Testis (tissue), 3 donors: Measurements from ENCODE around the gene GCNA. TPM values are rescaled to one million over a fixed set of nuclear protein-coding genes. Genes with fewer than 3 reads are reported as not detected.
"Not testable (repeated sequence)": the region's sequence is repeated elsewhere in the genome, so short reads cannot be mapped to it uniquely, and the experiment has no call there.

Source experiments
- DNase-seq: peaks from one replicate; pipeline ENCODE4 v3.0.0-alpha.2; 2019
- H3K27ac ChIP-seq, 2 donors: fragments of 200-600 bp; sonication (generic); one replicate each; pipeline ENCODE4 v1.5.1; 2019
- H3K27me3 ChIP-seq: fragments of 200-600 bp; sonication (generic); one replicate; pipeline ENCODE4 v1.5.1; 2019
- H3K36me3 ChIP-seq: fragments of 200-600 bp; sonication (generic); one replicate; pipeline ENCODE4 v1.5.1; 2017; ENCODE audit warnings: low read depth; ENCODE audit errors: missing control alignments
- H3K4me1 ChIP-seq: fragments of 200-600 bp; sonication (generic); one replicate; pipeline ENCODE4 v1.5.1; 2019
- H3K4me3 ChIP-seq, 2 donors: fragments of 200-600 bp; sonication (generic); one replicate each; pipeline ENCODE4 v1.5.1; 2017 to 2019
- H3K9me3 ChIP-seq: fragments of 200-600 bp; sonication (generic); one replicate; pipeline ENCODE4 v1.5.1; 2017
- POLR2A ChIP-seq: fragments of 450-650 bp; IDR thresholded peaks from one replicate; pipeline ENCODE4 v1.6.1; 2017; ENCODE audit warnings: antibody characterized with exemption, mild to moderate bottlenecking, moderate library complexity
- WGBS, 2 donors: methylation state at CpG; one replicate each; pipeline ENCODE4 v1.1.5; 2018; 5-methylcytosine and 5-hydroxymethylcytosine counted together
- intact Hi-C: fragments of 100-400 bp; cut with DNase I; formaldehyde crosslinking; loops from one replicate; pipeline ENCODE4 v1.15.1; 2023; ENCODE audit warnings: low total_unique reads
- polyA plus RNA-seq: library from polyadenylated mRNA; stranded (reverse); fragments of 350-450 nt; fragmentation: Illumina TruSeq; extraction: RNeasy Lipid Tissue Mini Kit (QIAGEN cat#74804); gene quantifications from one replicate; pipeline ENCODE4 v1.2.3, GENCODE V29; 2014; ENCODE audit warnings: low read depth, low replicate concordance; ENCODE audit not compliant: insufficient read depth
- total RNA-seq, 2 donors: library from RNA; depleted of rRNA; stranded (reverse); fragments of >200 nt; gene quantifications; one replicate each; pipeline ENCODE4 v1.2.3, GENCODE V29; 2016
- TF ChIP-seq, protein P1 (sequence below), 3 experiments: fragments of 450-650 bp in 2 of 3; fragments of 200-600 bp in 1 of 3; sonication (generic) in 1 of 3; IDR thresholded peaks; one replicate each; pipeline ENCODE4 v1.5.1; 2016 to 2019; ENCODE audit warnings: antibody characterized with exemption in 3 of 3, mild to moderate bottlenecking in 2 of 3, moderate library complexity in 1 of 3

GCNA gene
- total and polyA plus RNA-seq, 3 donors from 2014 or later: 18.4 to 30.7 (median 30.0) TPM

GRCh38 chrX:71636438-71637252, 58.4 kb downstream of the GCNA start:
- no peak for DNase-seq
- Histone ChIP-seq H3K27me3 (no peaks in the 10 kb centered on the region), H3K36me3 (no peaks in the 10 kb centered on the region), H3K9me3 (no peaks in the 10 kb centered on the region), H3K4me3 (no peak overlapping the region), H3K4me1 (no peaks in the 10 kb centered on the region), H3K27ac (no peak overlapping the region)
- intact Hi-C loops: no loop called here
- TF ChIP-seq, protein P1, sequence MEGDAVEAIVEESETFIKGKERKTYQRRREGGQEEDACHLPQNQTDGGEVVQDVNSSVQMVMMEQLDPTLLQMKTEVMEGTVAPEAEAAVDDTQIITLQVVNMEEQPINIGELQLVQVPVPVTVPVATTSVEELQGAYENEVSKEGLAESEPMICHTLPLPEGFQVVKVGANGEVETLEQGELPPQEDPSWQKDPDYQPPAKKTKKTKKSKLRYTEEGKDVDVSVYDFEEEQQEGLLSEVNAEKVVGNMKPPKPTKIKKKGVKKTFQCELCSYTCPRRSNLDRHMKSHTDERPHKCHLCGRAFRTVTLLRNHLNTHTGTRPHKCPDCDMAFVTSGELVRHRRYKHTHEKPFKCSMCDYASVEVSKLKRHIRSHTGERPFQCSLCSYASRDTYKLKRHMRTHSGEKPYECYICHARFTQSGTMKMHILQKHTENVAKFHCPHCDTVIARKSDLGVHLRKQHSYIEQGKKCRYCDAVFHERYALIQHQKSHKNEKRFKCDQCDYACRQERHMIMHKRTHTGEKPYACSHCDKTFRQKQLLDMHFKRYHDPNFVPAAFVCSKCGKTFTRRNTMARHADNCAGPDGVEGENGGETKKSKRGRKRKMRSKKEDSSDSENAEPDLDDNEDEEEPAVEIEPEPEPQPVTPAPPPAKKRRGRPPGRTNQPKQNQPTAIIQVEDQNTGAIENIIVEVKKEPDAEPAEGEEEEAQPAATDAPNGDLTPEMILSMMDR (IDR thresholded peaks at IDR 0.05): no peak
- TF ChIP-seq POLR2A: no peak
- 82 to 85% methylated on average over 7 to 9 of the region's 9 CpGs for WGBS, 2 donors

DNA sequence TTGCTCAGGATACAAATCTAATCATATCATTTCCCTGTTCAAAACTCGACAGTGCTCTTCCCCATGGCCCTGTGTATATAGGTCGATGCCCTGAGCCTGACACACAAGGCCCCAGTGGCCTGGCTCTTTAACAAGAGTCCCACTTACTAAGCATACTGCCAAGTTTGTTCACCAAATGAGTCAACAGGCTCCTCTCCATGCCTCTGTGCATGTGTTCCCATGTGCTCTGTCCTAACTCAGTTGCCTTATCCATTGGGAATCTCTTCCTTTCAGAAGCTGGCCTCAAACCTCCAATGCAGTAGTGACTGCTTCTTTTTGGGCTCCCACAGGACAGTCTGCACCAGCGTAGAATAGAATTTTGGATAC, 59.0 kb downstream of the GCNA start:
- WGBS, 2 donors: 74 to 84% methylated on average over 3 of the region's 3 CpGs
- intact Hi-C loops: no loop called here
- H3K27ac ChIP-seq: no peak overlapping the region

GRCh38 chrX:71637848-71638247, 59.6 kb downstream of the GCNA start:
- H3K4me3 ChIP-seq: no peak overlapping the region
- no peak for DNase-seq
- 42 to 70% methylated on average over 3 to 4 of the region's 4 CpGs for WGBS, 2 donors
- no peak overlapping the region for H3K27ac ChIP-seq
- no peaks in the 10 kb centered on the region for H3K36me3 ChIP-seq
- no peaks in the 10 kb centered on the region for H3K9me3 ChIP-seq
- H3K4me1 ChIP-seq: no peaks in the 10 kb centered on the region
- TF ChIP-seq POLR2A: no peak
- TF ChIP-seq, protein P1 (IDR thresholded peaks at IDR 0.05): no peak
- intact Hi-C loops: no loop called here
- H3K27me3 ChIP-seq: no peaks in the 10 kb centered on the region

More for the DNA sequence above, 59.0 kb downstream of the GCNA start:
- Histone ChIP-seq H3K36me3 (no peaks in the 10 kb centered on the region), H3K4me3 (no peak overlapping the region), H3K9me3 (no peaks in the 10 kb centered on the region), H3K27me3 (no peaks in the 10 kb centered on the region), H3K4me1 (no peaks in the 10 kb centered on the region)
- DNase-seq: no peak
- TF ChIP-seq, protein P1 (IDR thresholded peaks at IDR 0.05): no peak
- no peak for TF ChIP-seq POLR2A

- no peaks in the 10 kb centered on the region for H3K4me1 ChIP-seq
- no peak for DNase-seq
- H3K27ac ChIP-seq: no peak overlapping the region
- 85 to 94% methylated on average over 4 of the region's 4 CpGs for WGBS, 2 donors
- H3K27me3 ChIP-seq: no peaks in the 10 kb centered on the region
- intact Hi-C loops: no loop called here
- TF ChIP-seq POLR2A: no peak
- TF ChIP-seq, protein P1 (IDR thresholded peaks at IDR 0.05): no peak
- H3K4me3 ChIP-seq: no peak overlapping the region
- no peaks in the 10 kb centered on the region for H3K36me3 ChIP-seq
- H3K9me3 ChIP-seq: no peaks in the 10 kb centered on the region
Measured at GRCh38 chrX:71638409-71638808, 60.2 kb downstream of the GCNA start.

DNA sequence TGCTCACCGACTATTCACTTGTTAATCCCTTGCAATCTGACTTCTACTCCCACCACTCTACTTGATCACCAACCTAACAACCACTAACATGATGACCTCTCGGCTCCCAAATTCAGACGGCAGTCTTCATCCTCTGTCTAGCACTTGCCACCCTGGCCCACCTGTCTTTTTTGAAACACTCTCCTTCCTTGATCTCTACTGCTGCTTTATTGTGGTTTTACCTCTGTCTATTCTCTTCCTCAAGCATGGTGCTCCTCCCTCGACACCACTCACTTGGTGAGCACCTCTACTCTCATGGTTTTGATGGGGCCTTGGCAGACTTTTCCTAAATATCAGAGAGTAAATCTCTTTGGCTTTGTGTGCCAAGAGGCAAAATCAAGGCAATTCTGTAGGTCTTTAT, 61.8 kb downstream of the GCNA start:
- DNase-seq: no peak
- no peaks in the 10 kb centered on the region for H3K4me1 ChIP-seq
- H3K27me3 ChIP-seq: no peaks in the 10 kb centered on the region
- no peak overlapping the region for H3K4me3 ChIP-seq
- H3K27ac ChIP-seq: no peak overlapping the region
- intact Hi-C loops: no loop called here
- no peak for TF ChIP-seq POLR2A
- TF ChIP-seq, protein P1 (IDR thresholded peaks at IDR 0.05): no peak
- no peaks in the 10 kb centered on the region for H3K9me3 ChIP-seq
- WGBS, 2 donors: 94 to 96% methylated on average over 4 of the region's 4 CpGs
- no peaks in the 10 kb centered on the region for H3K36me3 ChIP-seq

GRCh38 chrX:71644406-71644805, 66.2 kb downstream of the GCNA start:
- intact Hi-C loops: not testable (repeated sequence)

More at GRCh38 chrX:71644406-71644805, 66.2 kb downstream of the GCNA start:
- H3K27ac ChIP-seq, H3K9me3 ChIP-seq, H3K4me3 ChIP-seq, H3K36me3 ChIP-seq, H3K27me3 ChIP-seq, H3K4me1 ChIP-seq, DNase-seq: not testable (repeated sequence)
- WGBS, 2 donors: 53 to 56% methylated on average over 4 to 6 of the region's 6 CpGs
